GM18858 (cell line): ENCODE measurements around the gene RGL3.
"Not testable (repeated sequence)": the region's sequence is repeated elsewhere in the genome, so short reads cannot be mapped to it uniquely, and the experiment has no call there.

ENCODE experiments used
- ATAC-seq: cut with Tn5 transposase; IDR thresholded peaks from one replicate; pipeline ENCODE4 v1.9.1; 2021; ENCODE audit not compliant: unreplicated experiment

RGL3 gene

DNA sequence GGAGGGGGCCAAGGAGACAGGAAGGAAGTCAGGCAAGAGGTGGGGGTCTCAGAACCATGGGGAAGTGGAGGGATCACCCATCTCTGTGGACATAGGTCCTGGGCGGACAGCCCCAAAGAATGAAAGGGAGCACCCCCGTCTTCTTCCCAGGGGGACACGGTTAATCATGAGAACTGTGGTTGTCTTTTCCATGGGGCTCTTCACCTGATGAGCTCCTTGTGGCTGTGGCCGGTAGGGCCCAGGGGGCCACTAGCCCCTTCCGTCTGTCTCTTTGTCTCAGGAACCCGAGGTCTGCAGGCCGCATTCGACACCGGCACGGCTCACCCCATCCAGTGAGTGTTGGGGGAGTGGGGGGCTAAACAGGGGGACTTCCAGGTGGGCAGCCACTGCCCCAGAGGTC, 55.2 kb downstream of the RGL3 start:
- ATAC-seq, result no peak

DNA sequence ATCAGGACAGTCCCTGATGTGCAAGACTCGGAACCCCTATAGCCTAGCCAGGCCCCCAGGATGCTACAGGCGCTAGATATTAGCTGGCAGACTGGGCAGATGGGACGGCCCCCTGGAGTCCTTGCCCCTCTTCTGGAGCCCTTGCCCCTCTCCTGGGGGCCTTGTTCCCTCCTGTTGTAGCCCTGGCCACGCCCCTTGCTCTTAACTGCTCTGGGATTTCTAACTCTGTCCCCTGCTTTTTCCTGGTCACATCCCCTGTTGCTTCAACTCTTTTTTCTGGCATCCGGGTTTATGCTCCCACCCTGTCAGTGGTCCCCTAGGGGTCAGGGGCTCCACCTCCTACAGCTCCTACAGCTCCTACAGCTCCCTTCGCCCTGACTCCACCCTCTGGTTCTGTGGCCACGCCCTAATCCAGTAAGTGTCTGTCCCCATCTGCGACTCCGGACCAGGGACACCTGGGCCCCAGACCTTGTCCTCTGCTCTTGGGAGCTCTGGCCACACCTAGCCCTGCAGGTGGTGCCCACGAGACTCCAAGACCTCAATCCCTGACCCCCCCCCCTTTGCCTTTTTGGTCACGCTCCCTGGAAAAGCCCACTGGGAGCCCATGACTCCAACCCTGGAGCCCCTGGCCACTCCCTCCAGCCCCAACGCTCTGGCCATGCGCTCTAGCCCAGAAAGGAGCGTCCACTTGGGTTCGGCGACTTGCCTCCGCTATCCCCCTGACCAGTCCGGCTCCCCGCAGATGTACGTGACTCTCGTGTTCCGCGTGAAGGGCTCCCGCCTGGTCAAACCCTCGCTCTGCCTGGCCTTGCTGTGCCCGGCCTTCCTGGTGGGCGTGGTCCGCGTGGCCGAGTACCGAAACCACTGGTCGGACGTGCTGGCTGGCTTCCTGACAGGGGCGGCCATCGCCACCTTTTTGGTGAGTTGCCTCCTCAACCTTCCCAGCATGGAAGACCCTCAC, 57.1 kb downstream of the RGL3 start:
- ATAC-seq, result no peak

DNA sequence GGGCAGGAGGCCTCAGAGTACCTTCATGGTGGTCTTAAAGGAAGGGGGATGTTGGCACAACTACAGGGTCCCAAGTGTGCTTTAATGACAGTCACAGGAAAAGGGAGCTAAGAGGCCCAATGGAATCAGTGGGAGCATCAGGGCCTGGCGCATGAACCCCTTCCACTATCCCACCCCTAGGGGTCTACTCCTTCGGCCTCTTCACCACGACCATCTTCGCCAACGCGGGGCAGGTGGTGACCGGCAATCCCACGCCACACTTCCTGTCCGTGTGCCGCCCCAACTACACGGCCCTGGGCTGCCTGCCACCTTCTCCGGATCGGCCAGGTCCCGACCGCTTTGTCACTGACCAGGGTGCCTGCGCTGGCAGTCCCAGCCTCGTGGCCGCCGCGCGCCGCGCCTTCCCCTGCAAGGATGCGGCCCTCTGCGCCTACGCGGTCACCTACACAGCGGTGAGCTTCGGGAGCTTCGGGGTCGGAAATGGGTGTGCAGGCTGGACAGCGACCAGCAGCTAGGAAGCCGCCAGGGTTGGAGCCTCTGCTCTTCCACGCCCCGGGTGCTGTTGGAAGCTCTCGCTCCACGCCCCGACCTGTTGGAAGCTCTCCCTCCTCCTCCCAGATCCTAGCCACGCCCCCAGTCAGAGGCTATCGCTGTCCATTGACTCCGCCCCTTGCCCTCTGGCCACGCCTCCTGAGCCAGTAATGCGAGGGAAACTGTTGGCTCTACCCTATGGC, 57.9 kb downstream of the RGL3 start:
- ATAC-seq, result no peak

DNA sequence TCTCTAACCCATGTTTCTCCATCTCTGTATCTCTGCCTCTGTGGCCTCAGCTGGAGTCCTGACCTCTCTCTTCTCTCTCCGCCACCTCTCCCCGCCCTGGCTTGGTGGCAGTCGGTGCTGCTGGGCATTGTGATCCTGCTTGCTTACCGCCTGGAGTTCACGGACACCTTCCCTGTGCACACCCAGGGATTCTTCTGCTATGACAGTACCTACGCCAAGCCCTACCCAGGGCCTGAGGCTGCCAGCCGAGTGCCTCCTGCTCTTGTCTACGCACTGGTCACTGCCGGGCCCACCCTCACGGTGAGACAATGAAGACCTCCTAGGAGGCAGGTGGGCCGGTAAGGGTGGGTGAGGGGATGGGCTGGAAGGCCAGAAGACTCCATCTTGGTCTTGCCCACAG, 59.7 kb downstream of the RGL3 start:
- no peak for ATAC-seq

DNA sequence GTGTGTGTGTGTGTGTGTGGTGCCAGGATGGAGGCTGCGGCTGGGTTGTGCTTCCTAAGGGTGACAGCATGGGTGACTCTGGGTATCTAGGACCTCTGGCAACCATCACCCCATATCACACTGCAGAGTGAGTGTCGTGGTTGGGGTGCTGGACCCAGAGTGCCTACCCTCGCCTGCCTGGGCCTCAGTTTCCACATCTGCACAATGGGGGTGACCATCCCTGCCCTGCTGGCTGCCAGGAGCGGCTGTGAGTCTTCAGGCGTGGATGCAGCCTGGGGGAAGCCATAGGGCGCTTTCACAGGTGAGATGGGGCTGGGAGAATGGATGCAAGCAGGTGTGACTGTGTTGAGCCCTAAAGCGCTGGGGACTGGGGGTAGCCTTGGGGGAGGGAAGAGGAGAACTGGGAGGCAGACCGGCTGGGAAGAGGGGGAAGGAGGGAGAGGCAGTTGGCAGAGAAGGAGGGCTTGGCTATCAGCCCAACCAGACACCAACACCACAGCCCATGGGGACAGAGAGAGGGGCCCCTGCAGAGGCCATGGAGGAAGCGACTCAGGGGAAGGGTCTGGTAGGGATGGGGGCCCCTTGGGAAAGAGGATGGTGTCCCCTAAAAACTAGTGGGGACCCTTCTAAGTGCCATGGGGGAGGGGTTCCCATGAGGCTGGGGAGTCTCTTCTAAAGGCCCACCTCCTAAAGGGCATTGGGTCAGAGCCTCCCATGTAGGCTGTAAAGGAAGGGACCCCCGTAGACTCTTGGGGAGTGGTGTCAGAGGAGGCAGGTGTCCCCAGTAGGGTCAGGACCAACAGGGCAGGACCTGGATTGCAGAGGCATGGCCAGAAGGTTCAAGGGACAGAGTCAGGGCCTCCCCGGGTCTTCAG, 62.2 kb downstream of the RGL3 start:
- ATAC-seq, result no peak

DNA sequence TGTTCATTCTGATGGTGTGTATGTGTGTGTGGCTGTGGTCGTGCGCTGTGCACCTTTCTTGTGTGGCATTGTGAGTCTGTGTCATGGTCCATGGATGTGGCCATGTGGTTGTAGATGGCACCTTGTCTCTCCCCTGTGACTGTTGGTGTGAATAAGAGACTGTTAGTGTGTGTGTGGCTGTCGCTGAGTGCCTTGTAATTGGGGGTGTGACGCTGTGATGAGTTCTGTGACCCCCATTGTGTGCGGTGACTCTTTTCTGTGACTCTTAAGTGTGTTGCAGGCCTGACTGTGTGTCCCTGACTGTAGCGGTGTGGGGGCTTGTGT, 63.1 kb downstream of the RGL3 start:
- no peak for ATAC-seq

DNA sequence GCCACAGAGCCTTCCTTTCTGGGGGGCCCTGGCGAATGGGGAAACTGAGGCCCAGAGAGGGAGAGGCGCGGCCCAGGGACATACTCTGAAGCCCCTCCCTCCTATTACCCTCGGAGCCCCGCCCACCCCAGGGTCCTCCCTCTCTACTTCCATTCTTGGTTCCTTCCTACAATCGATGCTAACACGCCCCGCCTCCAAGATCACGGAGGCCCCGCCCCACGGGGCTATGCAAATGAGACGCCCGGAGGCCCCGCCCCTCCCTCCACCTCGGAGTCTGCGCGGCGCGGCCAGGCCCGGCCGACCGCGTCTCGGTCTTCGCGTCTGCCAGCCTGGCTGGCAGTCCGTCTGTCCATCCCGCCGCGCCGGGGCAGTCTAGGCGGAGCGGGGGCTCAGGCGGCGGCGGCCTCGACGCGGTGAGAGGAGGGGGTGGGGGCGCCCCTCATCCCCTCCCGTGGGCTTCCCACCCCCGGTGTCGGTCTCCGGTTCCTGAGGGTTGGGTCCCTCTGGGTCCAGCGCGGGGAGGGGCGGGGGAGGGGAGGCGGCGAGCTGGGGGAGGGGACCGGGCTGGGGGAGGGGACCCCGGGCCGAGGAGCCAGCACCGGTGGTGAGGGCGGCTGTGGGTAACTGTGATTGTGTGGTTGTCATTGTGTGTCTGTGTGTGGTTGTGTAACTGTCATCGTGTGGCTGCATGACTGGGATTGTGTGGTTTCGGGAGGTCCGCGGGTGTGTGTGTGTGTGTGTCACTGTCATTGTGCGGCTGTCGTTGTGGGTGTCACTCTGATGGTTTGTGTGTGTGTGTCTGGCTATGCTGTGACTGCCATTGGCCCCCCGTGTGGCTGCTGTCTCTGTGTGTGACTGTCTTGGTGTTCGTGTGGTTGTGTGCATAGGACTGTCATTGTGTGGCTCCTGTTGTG, 63.7 kb downstream of the RGL3 start, which contains the start of gene PLPPR2:
Gene PLPPR2, plus strand, starts transcription at position 273 of the 914 bp plus-strand sequence. CDS start 2,242 bp downstream, outside the sequence.
- ATAC-seq, result no peak

DNA sequence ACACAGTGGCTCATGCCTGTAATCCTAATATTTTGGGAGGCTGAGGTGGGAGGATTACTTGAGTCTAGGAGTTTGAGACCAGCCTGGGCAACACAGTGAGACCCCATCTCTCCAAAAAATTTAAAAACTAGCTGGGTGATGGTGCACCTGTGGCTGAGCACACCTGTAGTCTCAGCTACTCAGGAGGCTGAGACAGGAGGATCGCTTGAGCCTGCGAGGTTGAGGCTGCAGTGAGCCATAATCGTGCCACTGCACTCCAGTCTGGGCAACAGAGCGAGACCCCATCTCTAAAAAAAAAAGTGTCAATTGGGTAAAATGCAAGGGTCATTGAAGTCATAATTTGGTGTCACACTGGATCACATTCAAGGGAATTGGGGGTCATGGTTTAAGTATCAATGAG, 65.0 kb downstream of the RGL3 start:
- ATAC-seq, result not testable (repeated sequence)

DNA sequence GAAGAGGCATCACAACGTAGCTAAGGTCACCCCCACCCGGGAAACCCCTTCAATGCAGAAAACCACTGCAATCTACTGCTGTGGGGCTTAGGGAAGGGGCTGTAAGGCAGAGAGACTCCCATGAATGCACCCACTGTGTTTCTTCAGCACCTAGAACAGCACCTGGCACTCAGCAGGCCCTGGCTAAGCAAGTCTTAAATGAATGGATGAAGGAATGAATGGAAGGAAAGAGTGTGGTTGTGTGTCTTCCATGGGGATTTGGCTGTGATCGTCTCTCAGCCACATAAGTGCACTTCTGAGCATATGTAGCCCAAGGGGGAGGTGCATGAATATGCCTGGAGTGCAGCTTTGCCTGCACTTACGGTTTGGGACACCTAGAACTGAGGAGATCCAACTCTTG, 69.9 kb downstream of the RGL3 start:
- ATAC-seq, result no peak

DNA sequence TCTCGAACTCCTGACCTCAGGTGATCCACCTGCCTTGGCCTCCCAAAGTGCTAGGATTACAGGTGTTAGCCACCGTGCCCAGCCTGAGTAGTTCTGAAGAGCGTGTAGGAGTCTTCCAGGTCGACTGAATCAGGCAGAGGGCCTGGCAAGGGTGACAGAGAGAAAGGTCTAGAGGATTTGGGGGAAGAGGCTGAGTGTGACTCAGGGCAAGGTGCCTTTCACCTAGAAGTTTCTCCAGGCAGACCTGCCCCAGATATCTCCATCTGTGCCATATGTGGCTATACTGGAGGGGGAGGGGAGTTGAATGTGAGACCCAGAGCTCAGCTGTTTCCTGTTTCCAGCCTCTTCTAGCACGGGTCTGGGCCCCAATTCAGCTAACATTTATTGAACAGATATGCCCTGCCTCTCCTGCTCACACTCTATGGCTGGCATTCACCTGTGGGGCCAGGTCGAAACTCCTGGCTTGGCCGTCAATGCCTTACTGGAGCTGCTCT, 71.5 kb downstream of the RGL3 start:
- no peak for ATAC-seq

DNA sequence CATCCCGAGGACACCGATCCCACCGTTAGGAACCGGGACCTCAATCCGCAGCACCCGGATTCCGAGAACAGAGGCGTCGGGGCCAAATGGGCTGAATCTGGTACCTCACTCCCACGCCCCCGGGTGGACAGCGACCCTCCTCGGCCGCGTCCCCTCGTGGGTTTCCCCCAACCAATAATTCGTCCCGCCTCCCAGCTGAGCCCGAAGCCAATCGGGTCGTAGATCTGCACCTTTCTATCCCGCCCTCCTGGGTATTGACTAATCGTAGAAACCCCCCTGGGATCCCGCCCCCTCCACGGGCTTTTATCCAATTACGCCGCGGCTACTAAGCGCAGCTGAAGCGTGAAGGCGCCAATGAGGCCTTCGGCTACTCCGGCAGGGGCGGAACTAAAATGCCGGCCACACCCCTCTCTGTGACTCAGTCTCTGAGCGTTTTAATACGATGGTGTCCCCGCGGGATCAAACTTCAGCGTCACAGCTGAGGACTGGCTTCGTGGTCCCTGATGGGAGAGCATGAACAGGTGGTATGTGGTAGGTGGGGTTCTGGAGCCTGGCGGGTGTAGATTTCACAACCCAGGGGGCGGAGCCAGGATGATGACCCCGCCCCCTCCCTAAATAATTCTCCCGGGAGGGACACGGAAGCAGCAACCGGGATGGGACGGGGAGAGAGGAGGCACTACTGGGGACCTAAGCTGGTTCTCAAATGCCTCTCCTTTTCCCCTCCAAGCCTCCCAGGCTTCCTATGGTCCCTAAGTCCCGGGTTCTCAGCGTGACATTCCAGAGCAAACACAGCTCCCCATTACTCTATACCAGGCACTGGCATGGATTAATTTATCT, 72.8 kb downstream of the RGL3 start, which contains the start of the genes CCDC159 and TMEM205:
Gene CCDC159, plus strand, starts transcription at position 416 of the 837 bp plus-strand sequence. Its CDS starts 88 bp downstream, at position 504.
Gene TMEM205, minus strand, starts transcription at position 165 of the 837 bp plus-strand sequence. CDS start 649 bp downstream, outside the sequence.
- peak; percentile 76 for ATAC-seq

DNA sequence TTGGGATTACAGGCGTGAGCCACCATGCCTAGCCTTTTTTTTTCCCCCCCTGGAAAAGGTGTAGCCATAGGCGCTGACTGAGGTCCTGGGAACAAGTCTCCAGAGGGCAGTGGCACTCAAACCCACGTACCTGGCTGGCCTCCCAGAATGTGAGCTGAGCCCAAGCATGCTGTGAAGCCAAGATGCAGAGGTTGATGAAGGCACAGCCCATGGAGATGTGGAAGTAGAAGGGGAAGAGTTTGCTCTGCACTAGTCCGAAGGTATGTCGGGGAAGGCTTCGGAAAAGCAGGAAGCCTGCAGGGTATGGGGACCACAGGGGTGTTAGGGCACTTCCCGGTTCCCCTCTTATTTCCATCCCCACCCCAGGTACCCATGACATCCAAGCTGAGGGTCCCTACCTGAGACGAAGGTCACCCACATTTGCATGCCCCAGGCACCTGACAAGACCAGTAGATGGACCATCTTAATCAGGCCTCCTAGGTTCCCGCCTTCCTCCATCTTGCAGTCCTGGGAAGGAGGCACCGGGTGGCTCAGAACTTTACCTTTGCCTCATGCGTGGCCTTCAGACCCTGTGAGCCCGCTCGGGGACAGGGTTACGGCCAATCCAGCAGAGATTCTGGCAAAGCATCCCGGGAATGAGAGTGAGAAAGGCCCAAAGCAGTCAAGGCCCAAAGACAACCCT, 73.9 kb downstream of the RGL3 start:
- no peak for ATAC-seq
